KMS-11 (cell line): ENCODE measurements around the gene MPPED2.

Experiments
- H2AFZ ChIP-seq: fragments of 200-600 bp; sonication (generic); 2 replicates; pipeline ENCODE4 v1.6.1; 2016; ENCODE audit warnings: antibody characterized with exemption, mixed run types, low read depth
- H3K27ac ChIP-seq: fragments of 200-600 bp; sonication (generic); 2 replicates; pipeline ENCODE4 v1.6.1; 2016; ENCODE audit warnings: mild to moderate bottlenecking, mixed run types
- H3K27me3 ChIP-seq: fragments of 200-600 bp; sonication (generic); 2 replicates; pipeline ENCODE4 v1.6.1; 2017; ENCODE audit warnings: mild to moderate bottlenecking, low read depth, mixed run types, moderate library complexity; ENCODE audit not compliant: insufficient read depth
- H3K36me3 ChIP-seq: fragments of 200-600 bp; sonication (generic); 2 replicates; pipeline ENCODE4 v1.6.1; 2017; ENCODE audit warnings: mild to moderate bottlenecking, mixed run types; ENCODE audit not compliant: insufficient read depth
- H3K4me1 ChIP-seq: fragments of 200-600 bp; sonication (generic); 2 replicates; pipeline ENCODE4 v1.6.1; 2016; ENCODE audit warnings: mild to moderate bottlenecking, low read depth, mixed run types; ENCODE audit not compliant: poor library complexity, severe bottlenecking
- H3K4me2 ChIP-seq: fragments of 200-600 bp; sonication (generic); 2 replicates; pipeline ENCODE4 v1.7.0; 2016; ENCODE audit warnings: mild to moderate bottlenecking, mixed run types
- H3K4me3 ChIP-seq: fragments of 200-600 bp; sonication (generic); IDR thresholded peaks from 2 replicates; pipeline ENCODE4 v1.6.1; 2017; ENCODE audit warnings: low read depth, low read length, mixed read lengths; ENCODE audit not compliant: insufficient read depth
- H3K79me2 ChIP-seq: fragments of 200-600 bp; sonication (generic); 2 replicates; pipeline ENCODE4 v1.6.1; 2016; ENCODE audit warnings: low read depth, mixed run types; ENCODE audit not compliant: insufficient read depth
- H3K9ac ChIP-seq: fragments of 200-600 bp; sonication (generic); 2 replicates; pipeline ENCODE4 v1.6.1; 2016; ENCODE audit warnings: mild to moderate bottlenecking, mixed run types
- H4K20me1 ChIP-seq: fragments of 200-600 bp; sonication (generic); 2 replicates; pipeline ENCODE4 v1.6.1; 2016; ENCODE audit warnings: mild to moderate bottlenecking, mixed run types; ENCODE audit not compliant: insufficient read depth
- TF ChIP-seq, protein P1 (sequence below): fragments of 200-600 bp; sonication (generic); conservative IDR thresholded peaks from 2 replicates; pipeline ENCODE4 v1.6.1; 2017; ENCODE audit warnings: low read depth, mild to moderate bottlenecking, antibody characterized with exemption, low read length, moderate library complexity, mixed read lengths

The MPPED2 gene

DNA sequence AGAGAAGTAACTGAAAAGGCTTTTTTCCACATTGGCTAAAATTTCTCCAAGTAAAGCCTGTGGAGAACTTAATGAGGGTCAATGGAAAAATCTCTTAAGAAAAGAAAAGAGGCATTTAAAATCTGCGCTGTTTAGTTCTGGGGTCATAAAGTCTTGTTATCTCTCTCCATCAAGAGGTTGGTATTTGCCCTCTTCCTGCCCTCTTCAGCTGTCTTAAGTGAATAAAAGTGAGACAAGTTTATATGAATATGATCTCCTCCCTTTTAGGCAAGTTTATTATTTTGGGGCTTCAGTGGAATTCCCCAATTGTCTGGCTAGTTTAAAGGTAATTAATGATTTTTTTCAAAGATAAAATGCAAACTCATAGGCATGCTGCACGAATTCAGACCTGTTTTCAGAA lies 173.6 kb downstream of the MPPED2 start:
- no peaks in the 10 kb centered on the region for H3K4me1 ChIP-seq
- H3K9ac ChIP-seq: no peak overlapping the region
- no peaks in the 10 kb centered on the region for H3K79me2 ChIP-seq
- TF ChIP-seq, protein P1, sequence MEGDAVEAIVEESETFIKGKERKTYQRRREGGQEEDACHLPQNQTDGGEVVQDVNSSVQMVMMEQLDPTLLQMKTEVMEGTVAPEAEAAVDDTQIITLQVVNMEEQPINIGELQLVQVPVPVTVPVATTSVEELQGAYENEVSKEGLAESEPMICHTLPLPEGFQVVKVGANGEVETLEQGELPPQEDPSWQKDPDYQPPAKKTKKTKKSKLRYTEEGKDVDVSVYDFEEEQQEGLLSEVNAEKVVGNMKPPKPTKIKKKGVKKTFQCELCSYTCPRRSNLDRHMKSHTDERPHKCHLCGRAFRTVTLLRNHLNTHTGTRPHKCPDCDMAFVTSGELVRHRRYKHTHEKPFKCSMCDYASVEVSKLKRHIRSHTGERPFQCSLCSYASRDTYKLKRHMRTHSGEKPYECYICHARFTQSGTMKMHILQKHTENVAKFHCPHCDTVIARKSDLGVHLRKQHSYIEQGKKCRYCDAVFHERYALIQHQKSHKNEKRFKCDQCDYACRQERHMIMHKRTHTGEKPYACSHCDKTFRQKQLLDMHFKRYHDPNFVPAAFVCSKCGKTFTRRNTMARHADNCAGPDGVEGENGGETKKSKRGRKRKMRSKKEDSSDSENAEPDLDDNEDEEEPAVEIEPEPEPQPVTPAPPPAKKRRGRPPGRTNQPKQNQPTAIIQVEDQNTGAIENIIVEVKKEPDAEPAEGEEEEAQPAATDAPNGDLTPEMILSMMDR: no peak
- no peak overlapping the region for H3K4me2 ChIP-seq
- H4K20me1 ChIP-seq: no peaks in the 10 kb centered on the region
- no peak overlapping the region for H2AFZ ChIP-seq
- no peak overlapping the region for H3K4me3 ChIP-seq
- no peaks in the 10 kb centered on the region for H3K27me3 ChIP-seq
- no peaks in the 10 kb centered on the region for H3K36me3 ChIP-seq
- no peak overlapping the region for H3K27ac ChIP-seq

DNA sequence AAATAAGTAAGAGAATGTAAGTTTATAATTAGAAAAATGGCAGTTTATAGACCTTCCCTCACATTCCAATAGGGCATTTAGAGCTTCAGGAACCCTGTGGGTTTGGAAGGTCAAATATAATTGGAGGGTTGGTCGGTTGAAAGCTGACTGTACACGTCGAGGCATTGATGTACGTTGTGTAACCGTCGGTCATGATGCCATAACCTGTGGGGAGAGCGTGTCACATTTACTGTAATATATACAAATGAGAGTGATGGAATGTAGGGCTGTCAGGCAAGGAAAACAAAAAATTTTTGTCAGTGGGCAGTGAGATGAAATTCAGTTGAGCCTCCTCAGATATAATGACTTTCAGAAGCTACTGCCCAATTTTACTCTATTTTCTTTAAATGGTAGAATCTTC lies 174.8 kb downstream of the MPPED2 start:
- Histone ChIP-seq H4K20me1 (no peaks in the 10 kb centered on the region), H3K4me3 (no peak overlapping the region), H3K9ac (no peak overlapping the region), H2AFZ (no peak overlapping the region), H3K79me2 (no peaks in the 10 kb centered on the region), H3K27me3 (no peaks in the 10 kb centered on the region), H3K27ac (no peak overlapping the region), H3K36me3 (no peaks in the 10 kb centered on the region), H3K4me2 (no peak overlapping the region), H3K4me1 (no peaks in the 10 kb centered on the region)
- TF ChIP-seq, protein P1: no peak

DNA sequence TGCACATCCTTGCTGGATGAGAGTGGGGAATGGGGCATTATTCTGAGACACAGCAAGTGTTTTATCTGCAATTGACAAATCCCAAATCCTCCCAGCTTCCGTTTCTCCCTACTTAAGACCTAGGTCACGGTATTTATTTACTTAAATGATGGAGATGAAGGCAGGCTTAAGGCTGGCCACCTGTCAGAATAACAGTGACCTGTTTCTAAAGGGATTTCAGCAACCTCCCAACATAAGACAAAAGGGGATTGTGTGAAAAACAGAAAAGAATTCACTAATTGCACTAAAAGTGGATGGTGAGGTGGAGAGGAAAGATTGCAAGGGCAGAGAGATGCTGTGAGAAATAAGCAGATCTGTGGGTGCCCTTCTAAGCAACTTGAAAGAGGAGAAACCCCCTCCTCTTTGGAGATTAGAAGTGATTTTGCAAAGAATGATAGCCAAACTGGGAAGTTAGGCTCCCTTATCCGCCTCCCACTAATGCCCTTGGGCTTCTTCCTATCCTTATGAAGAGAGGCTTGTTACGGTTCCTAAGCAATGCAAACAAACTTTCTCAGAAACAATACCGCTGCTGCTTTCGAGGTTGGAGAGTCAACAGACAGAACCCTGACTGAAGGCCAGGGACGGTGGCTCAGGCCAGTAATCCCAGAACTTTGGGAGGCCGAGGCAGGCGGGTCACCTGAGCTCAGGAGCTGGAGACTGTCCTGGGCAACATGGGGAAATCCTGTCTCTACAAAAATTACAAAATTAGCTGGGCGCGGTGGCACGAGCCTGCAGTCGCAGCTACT lies 179.0 kb downstream of the MPPED2 start:
- Histone ChIP-seq H3K9ac (no peak overlapping the region), H3K4me3 (no peak overlapping the region), H3K27ac (no peak overlapping the region), H3K4me1 (no peaks in the 10 kb centered on the region), H3K79me2 (no peaks in the 10 kb centered on the region), H2AFZ (no peak overlapping the region), H3K4me2 (no peak overlapping the region), H3K36me3 (no peaks in the 10 kb centered on the region), H3K27me3 (no peaks in the 10 kb centered on the region), H4K20me1 (no peaks in the 10 kb centered on the region)
- TF ChIP-seq, protein P1: no peak

DNA sequence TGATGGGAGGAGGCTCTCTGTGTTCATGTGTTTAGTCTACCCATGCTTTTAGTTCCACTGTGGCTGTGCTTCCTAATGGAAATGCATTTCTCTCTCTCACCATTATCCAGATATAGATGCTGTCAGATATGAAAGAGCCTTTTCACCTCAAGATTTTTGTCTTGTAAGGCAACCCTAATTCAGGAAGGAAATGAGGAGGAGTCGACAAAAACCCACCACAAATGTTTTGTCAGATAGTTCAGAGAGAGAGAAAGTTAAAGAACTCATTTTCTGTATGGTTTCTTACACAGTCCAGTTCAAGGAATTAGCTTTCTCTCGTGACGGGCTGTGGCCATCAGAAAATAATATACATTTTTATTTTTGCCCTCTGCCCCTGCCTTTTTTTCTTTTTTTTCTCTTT lies 180.8 kb downstream of the MPPED2 start:
- no peaks in the 10 kb centered on the region for H3K4me1 ChIP-seq
- no peak overlapping the region for H3K9ac ChIP-seq
- no peaks in the 10 kb centered on the region for H3K27me3 ChIP-seq
- no peak overlapping the region for H3K27ac ChIP-seq
- H2AFZ ChIP-seq: no peak overlapping the region
- H3K4me2 ChIP-seq: no peak overlapping the region
- no peaks in the 10 kb centered on the region for H3K36me3 ChIP-seq
- no peaks in the 10 kb centered on the region for H3K79me2 ChIP-seq
- H3K4me3 ChIP-seq: no peak overlapping the region
- TF ChIP-seq, protein P1: no peak
- H4K20me1 ChIP-seq: no peaks in the 10 kb centered on the region
